HG02870 (cell line): ENCODE data around the gene VAV1.
"Not testable (repeated sequence)": the region's sequence is repeated elsewhere in the genome, so short reads cannot be mapped to it uniquely, and the experiment has no call there.

Experiments used
- ATAC-seq: cut with Tn5 transposase; IDR thresholded peaks from one replicate; pipeline ENCODE4 v1.9.1; 2021; ENCODE audit warnings: mild to moderate bottlenecking, moderate library complexity; ENCODE audit not compliant: unreplicated experiment

The VAV1 gene

DNA sequence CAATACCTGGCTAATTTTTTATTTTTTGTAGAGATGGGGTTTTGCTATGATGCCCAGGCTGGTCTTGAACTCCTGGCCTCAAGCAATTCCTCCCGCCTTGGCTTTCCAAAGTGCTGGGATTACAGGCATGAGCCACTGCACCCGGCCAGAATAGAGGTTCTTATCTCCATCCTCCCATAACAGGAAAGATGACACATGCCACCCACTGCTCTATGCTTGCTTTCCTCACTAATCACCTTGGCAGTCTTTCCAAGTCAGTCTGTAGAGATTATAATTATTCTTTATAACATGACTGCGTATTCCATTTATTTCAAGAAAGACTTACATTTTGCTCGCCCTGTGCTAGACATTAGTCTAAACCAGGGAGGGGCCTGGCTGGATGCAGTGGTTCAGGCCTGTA, 6.7 kb downstream of the VAV1 start:
- ATAC-seq: no peak

DNA sequence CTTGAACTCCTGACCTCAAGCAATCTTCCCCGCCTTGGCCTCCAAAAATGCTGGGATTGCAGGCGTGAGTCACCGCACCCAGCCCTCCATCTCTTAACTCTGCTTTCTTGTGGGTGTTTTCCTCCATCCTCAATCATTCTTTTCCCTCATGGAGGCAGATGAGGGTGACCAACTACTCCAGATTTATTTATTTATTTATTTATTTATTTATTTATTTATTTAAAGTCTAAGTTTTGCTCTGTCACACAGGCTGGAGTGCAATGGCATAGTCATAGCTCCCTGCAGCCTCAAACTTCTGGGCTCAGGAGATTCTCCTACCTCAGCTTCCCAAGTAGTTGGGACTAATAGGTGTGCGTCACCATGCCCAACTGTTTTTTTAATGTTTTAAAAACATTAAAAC, 14.9 kb downstream of the VAV1 start:
- ATAC-seq: no peak

DNA sequence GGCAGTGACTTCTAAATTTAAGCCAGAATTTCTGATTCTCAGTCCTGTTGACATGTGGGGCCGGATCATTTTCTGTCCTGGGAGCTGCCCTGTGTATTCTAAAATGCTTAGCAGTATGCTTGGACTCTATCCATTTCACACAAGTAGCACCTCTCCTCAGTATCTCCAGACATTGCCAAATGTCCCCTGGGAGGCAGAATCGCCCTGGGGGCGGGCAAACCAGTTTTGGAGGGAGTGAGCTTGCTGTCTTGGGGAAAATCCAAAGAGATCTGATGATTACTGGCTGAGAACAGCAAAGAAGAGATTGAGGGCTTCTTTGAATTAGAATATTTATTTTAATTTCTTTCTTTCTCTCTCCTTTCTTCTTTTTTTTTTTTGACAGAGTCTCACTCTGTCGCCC, 16.4 kb downstream of the VAV1 start:
- ATAC-seq: no peak

DNA sequence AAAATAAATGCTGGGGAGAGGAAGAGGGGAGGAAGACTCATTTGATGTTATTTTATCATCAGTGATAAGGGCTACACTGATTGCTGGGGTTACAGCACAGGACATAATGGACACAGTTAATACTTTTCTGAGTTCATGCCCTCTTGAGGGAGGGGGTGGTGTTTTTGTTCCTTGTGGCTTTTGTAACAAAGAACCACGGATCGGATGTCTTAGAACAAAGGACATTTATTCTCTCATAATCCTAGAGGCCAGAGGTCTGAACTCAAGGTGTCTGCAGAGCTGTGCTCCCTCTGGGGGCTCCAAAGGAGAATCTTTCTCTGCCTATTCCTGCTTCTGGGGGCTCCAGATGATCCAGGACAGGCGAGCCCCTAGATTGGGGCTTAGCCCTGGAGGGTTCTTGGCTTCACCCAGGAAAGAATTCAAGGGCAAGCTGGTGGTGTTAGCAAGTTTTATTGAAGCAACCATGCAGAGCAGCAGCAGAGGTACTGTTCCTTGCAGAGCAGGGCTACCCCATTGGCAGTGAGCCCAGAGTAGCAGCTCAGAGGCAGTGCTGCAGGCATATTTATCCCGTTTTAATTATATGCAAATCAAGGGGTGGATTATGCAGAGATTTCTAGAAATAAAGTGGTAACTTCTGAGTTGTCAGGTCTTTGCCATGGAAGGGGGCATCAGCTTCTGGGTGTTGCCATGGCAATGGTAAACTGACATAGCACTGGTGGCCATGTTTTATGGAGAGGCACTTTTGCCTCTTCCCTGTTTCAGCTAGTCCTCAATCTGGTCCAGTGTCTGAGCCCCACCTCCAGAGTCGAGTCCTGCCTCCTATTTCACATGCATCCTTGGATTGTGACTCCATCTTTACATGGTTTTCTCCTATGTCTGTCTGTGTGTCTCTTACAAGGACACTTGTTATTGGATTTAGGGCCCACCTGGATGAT, 18.0 kb downstream of the VAV1 start:
- ATAC-seq: no peak

DNA sequence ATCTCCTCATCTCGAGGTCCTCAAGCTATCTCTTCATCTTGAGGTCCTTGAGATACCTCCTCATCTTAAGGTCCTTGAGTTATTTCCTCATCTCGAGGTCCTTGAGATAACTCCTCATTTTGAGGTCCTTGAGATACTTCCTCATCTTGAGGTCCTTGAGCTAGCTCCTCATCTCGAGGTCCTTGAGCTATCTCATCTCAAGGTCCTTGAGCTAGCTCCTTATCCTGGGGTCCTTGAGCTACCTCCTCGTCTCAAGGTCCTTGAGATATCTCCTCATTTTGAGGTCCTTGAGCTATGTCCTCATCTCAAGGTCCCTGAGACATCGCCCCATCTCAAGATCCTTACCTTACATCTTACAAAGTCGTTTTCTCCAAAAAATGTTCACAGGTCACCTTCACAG, 18.7 kb downstream of the VAV1 start:
- no peak for ATAC-seq

DNA sequence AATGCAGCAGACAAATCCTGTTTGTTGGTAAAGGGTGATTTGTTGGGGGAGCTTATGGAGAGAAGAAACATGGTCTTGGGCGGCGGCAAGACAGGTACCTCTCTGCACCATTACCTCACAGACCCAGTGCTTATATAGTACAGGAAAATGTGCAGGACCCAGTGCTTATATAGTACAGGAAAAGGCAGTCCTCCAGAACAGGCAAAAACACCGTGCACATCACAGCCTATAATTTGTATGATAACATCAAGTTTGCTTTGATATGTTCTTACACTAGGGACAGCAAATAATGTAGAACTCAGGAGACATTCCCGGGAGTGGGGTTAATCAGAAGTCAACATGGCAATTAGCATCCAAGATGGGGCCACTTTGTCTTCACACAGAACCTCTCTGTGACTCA, 20.9 kb downstream of the VAV1 start:
- no peak for ATAC-seq

- ATAC-seq: no peak
Measured at GRCh38 chr19:6793973-6794372, 21.5 kb downstream of the VAV1 start.

- ATAC-seq: no peak
Measured at GRCh38 chr19:6794686-6795431, 22.4 kb downstream of the VAV1 start.

GRCh38 chr19:6796278-6796677, 23.8 kb downstream of the VAV1 start:
- no peak for ATAC-seq

DNA sequence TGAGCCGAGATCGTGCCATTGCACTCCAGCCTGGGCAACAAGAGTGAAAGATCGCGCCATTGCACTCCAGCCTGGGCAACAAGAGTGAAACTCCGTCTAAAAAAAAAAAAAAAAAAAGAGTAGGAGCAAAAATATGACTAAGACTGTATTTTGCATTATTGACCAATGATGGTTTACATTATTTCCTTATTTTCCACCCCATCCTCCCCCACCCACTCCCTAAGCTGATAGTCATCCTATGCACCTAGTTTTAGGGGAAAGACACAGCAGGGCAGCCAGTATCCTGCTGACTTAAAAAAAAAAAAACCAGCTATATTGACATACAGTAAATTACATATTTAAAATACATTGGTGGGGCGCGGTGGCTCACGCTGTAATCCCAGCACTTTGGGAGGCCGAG, 25.1 kb downstream of the VAV1 start:
- no peak for ATAC-seq

DNA sequence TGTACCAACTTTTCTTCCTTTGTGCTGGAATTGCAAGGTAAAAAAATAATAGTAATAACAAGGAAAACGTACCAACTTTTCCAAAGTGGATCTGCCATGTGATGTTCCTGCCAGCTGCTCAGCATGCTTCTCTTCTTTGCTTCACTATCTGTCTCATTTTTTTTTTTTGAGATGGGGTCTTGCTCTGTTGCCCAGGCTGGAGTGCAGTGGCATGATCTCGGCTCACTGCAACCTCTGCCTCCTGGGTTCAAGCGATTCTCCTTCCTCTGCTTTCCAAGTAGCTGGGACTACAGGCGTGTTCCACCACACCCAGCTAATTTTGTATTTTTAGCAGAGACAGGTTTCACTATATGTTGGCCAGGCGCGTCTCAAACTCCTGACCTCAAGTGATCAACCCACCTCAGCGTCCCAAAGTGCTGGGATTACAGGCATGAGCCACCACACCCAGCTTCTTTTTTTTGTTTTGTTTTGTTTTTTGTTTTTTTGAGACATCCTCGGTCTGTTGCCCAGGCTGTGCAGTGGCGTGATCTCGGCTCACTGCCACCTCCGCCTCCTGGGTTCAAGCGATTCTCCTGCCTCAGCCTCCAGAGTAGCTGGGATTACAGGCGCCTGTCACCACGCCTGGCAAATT, 27.8 kb downstream of the VAV1 start:
- not testable (repeated sequence) for ATAC-seq

GRCh38 chr19:6800991-6801484, 28.5 kb downstream of the VAV1 start:
- no peak for ATAC-seq

- no peak for ATAC-seq
Measured at GRCh38 chr19:6801485-6802086, 29.1 kb downstream of the VAV1 start.

DNA sequence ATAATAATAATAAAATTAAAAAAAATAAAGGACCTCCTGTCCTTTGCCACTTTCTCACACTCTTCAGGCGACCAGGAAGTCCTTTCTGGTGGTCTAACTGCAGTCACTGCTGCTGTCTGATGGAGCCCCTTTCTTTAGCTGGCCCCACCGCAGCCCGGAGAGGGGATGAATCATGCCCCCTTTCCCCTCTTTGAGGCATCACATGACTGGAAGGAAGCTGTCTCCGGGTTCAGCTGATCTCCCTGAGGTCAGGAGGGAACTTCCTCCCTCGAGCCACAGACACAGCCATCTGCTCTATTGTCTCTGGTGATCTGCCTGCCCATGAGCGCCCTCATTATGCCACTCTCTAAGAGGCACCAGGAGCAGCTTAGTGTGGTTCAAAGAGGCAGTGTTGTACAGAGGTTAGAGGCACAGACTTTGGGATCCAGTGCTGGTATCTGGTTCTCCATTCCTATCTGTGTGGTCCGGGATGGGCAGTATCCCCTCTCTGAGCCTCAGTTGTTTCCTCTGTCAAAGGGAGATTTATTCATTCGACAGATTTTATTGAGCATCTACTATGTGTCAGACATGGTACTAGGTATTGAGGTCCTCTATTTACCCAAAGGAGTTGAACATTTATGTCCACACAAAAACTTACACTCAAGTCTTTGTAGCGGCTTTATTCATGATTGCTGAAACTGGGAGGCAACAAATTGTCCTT, 30.0 kb downstream of the VAV1 start:
- ATAC-seq: no peak

- ATAC-seq: no peak
Measured at GRCh38 chr19:6803036-6803404, 30.5 kb downstream of the VAV1 start.

DNA sequence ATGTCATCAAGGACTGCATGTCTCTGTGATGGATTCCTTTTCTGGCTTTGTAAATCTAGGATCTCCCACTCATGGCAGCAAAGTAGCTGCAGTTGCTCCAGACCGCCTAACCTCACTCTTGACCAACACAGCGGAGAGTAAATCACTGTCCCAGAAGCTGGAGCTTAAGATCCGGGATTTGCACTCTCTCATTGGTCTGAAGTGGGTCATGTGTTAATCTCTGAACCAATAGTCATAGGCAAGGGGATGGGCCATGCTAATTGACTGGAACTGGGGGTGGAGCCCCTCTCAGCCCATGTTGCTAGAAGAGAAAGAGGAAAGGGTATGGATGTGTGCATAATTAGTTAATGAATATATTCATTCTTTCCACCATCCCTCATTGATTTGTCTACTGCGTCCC, 34.0 kb downstream of the VAV1 start:
- ATAC-seq: no peak

- no peak for ATAC-seq
Measured at GRCh38 chr19:6807291-6807690, 34.8 kb downstream of the VAV1 start.

- no peak for ATAC-seq
Measured at GRCh38 chr19:6808494-6808893, 36.0 kb downstream of the VAV1 start.

- no peak for ATAC-seq
Measured at GRCh38 chr19:6809262-6809661, 36.8 kb downstream of the VAV1 start.

- ATAC-seq: no peak
Measured at GRCh38 chr19:6811378-6811777, 38.9 kb downstream of the VAV1 start.

DNA sequence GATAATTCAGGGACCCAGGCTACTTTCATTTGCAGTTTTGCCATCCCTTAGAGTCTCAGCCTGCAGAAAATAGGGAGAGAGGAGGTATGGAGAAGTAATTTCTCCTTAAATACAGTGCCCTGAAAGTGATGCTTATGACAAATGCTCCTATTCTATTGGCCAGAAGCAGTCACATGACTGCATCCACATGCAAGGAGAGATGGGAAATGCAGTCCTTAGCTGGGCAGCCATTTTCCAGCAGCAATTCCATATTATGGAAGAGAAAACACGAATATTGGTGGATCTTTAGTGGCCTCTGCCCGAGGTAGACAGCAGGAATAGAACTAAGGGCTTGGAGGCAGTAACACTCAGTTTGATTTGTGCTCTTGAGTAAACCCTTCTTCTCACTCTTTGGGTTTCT, 39.4 kb downstream of the VAV1 start:
- no peak for ATAC-seq
